GM10847 (cell line): ENCODE results near the gene KAZN.

Experiments used
- POLR2A ChIP-seq: IDR thresholded peaks from 2 replicates; pipeline ENCODE4 v1.6.1; 2011; ENCODE audit not compliant: insufficient read length; ENCODE audit errors: extremely low read depth

The KAZN gene

DNA sequence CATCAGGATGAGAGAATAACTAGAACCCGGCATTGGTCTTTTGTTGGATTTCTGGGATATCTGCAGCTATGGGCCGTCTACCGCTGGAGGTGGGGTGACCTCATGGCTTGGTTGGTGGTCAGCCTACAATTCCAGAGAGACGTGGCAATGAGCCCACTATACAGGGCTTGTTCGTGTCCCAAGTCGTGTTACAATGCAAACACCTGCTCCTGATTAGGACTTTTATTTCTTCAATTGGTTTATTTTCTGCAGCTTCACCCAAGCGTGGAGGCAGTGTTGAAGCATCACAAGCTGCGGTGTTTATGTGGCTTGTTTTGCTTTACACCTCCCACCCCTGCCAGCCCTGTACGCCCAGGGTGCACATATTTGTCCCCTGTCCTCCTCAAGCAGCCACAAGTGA, 343.4 kb downstream of the KAZN start:
- TF ChIP-seq POLR2A = no peak

DNA sequence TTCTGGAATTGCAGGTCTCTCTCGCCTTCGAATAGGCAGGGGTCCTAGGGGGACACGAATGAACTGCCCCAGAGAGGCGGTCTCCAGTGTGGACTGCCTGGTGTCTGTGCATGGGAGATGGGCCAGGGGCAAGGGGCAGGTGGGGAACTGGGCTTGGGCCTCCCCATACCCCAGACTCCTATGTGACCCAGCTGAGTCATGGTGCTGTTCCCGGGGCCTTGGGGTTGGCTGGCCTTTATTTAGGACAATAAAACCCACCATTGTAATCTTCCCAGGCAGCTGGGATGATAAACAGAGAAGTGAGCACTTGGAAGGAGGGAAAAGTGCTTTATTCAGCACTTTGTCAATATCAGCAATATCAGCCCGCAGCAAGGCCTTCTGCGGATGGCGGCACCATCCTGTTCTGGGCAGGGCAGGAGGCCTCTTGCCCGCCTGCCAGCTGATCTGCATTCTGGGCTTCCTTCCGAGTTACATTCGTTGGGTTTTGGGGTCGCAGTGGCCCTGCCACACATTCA, 346.0 kb downstream of the KAZN start:
- TF ChIP-seq POLR2A = no peak

GRCh38 chr1:14945132-14946010, 346.9 kb downstream of the KAZN start:
- no peak for TF ChIP-seq POLR2A

GRCh38 chr1:14946011-14946359, 347.5 kb downstream of the KAZN start:
- no peak for TF ChIP-seq POLR2A

GRCh38 chr1:14946684-14947238, 348.3 kb downstream of the KAZN start:
- no peak for TF ChIP-seq POLR2A

- no peak for TF ChIP-seq POLR2A
Observed at GRCh38 chr1:14947421-14947820, 348.9 kb downstream of the KAZN start.

GRCh38 chr1:14948112-14948652, 349.7 kb downstream of the KAZN start:
- no peak for TF ChIP-seq POLR2A

- no peak for TF ChIP-seq POLR2A
Observed at GRCh38 chr1:14949270-14949835, 350.9 kb downstream of the KAZN start.

GRCh38 chr1:14949836-14950713, 351.6 kb downstream of the KAZN start:
- no peak for TF ChIP-seq POLR2A

DNA sequence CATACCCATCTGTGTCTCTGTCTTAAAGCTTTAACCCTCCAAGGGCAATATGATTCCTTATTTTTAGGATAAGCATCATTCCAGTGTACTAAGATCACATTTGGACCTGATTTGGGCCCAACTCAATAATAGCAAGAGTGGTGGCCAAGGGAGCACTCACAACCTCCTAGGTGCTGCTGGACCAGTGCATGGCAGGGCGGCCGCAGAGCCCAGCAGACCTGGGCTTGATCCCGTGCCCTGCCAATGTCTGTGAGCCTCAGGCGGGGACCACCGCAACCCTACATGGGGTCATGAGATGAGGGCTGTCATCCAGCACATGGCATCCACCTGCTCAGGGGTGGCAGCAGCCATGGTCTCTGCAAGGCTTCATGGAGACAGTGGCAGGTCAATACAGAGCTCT, 353.3 kb downstream of the KAZN start:
- TF ChIP-seq POLR2A = no peak

DNA sequence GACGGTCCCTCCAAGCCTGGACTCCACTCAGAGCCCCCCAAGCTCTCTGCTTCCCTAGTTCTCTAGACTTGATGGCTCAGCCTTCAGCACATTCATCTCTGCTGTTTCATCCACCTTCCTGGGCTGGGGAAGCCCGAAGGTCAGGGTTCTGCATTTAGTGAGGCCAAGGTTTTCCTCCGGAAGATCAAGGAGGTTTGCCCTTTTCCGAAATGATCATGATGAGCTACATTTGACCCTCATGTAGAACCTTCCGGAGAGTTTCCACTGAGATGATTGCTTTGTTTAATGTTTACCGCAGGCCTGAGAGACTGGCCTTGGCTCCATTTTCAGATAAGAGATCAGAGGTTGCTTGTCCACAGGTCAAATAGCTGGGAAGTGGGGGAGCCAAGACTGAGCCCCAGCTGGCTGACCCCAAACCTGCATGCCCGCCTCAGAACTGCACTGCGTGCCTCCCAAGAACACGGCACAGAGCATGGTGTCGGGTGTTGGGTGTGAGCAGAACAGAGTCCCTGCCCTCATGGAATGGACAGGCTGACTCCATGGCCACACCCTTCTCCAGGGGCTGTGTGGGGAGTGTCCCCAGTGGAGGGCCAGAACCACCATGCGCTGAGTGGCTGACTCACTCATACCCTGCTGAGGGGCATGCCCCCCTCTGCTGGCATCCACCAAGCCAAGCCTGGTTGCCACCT, 354.3 kb downstream of the KAZN start:
- no peak for TF ChIP-seq POLR2A

DNA sequence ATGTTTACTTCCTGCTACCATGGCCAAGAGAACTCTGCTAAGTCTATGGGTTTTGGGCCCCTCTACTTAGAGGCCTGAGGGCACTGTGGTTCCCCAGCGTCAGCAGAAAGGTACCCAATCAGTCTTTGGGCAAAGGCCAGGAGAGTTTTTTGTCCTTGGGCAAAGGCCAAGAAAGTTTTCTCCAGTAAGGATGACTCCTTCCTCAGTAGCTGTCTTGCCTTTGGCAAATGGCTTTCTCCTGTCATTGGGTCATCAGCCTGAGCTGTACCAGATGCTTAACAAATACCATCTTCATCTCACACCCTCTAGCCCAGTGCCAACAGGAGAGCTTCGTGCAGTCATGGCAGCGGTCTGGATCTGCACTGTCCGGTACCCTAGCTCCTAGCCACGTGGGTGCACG, 355.7 kb downstream of the KAZN start:
- TF ChIP-seq POLR2A = no peak

- no peak for TF ChIP-seq POLR2A
Observed at GRCh38 chr1:14954930-14955329, 356.4 kb downstream of the KAZN start.

DNA sequence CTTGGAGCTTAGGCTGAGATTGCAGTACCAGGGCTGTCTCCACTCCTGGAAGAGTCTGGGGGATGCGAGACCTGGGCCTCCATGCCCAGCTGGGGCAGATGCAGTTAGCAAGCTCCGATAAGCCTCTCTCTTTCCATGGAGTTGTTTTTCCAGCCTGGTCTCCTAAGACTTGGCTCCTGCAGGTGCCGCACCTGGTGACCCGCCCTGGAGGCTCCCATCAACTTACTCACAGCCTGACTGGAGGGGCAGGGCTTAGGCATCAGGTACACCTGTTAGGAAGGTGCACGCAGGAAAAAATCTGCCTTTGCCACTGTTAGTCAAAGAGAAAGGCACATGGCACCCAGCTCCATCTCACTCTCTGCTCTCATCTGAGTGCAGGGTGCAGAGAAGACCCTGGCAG, 356.9 kb downstream of the KAZN start:
- no peak for TF ChIP-seq POLR2A
